ACHN (cell line): Measurements from ENCODE around the gene PRRT1B.
A peak's percentile ranks its signal among the peaks of the same experiment; 100 is the strongest.

Source experiments
- DNase-seq: peaks from one replicate; pipeline ENCODE4 v3.0.0-alpha.2; 2015
- in situ Hi-C: cut with HindIII; loops from 2 replicates; pipeline ENCODE4 v1.10.0; 2017; ENCODE audit warnings: low sequenced_read_pairs, low pct_ligation_motif_present, low pct_unique_long_range_greater_than_20kb

Gene PRRT1B

GRCh38 chr9:131590449-131590848 lies 45.1 kb downstream of the PRRT1B start:
- DNase-seq: no peak
- in situ Hi-C loops: no loop called here

GRCh38 chr9:131590907-131591844 lies 45.9 kb downstream of the PRRT1B start:
- in situ Hi-C loops: no loop called here
- DNase-seq: peak; percentile 79

- in situ Hi-C loops: no loop called here
- DNase-seq: no peak
These were observed 46.5 kb downstream of the PRRT1B start for GRCh38 chr9:131591845-131592208.

GRCh38 chr9:131593091-131593820 lies 47.9 kb downstream of the PRRT1B start:
- no peak for DNase-seq
- in situ Hi-C loops: no loop called here

- no peak for DNase-seq
- in situ Hi-C loops: no loop called here
These were observed 48.8 kb downstream of the PRRT1B start for GRCh38 chr9:131593936-131594665.

- DNase-seq: no peak
- in situ Hi-C loops: no loop called here
These were observed 49.8 kb downstream of the PRRT1B start for GRCh38 chr9:131594906-131595665.

- in situ Hi-C loops: no loop called here
These were observed 50.5 kb downstream of the PRRT1B start for GRCh38 chr9:131595696-131596429.

GRCh38 chr9:131596430-131596743 lies 51.1 kb downstream of the PRRT1B start:
- in situ Hi-C loops: no loop called here
- no peak for DNase-seq

More at GRCh38 chr9:131595696-131596429, 50.5 kb downstream of the PRRT1B start:
- DNase-seq: no peak

- in situ Hi-C loops: no loop called here
- DNase-seq: no peak
These were observed 51.9 kb downstream of the PRRT1B start for GRCh38 chr9:131597246-131597645.

GRCh38 chr9:131598121-131598520 lies 52.8 kb downstream of the PRRT1B start:
- no peak for DNase-seq
- in situ Hi-C loops: no loop called here

- DNase-seq: no peak
- in situ Hi-C loops: no loop called here
These were observed 56.4 kb downstream of the PRRT1B start for GRCh38 chr9:131601683-131602181.

GRCh38 chr9:131603199-131603598 lies 57.9 kb downstream of the PRRT1B start:
- in situ Hi-C loops: no loop called here
- DNase-seq: no peak

GRCh38 chr9:131603711-131604439 lies 58.6 kb downstream of the PRRT1B start:
- in situ Hi-C loops: no loop called here
- DNase-seq: no peak

GRCh38 chr9:131605770-131606590 lies 60.7 kb downstream of the PRRT1B start:
- in situ Hi-C loops: no loop called here
- no peak for DNase-seq

- in situ Hi-C loops: no loop called here
- no peak for DNase-seq
These were observed 61.7 kb downstream of the PRRT1B start for GRCh38 chr9:131606896-131607567.

- in situ Hi-C loops: no loop called here
- DNase-seq: no peak
These were observed 62.3 kb downstream of the PRRT1B start for GRCh38 chr9:131607591-131607990.
